Adrenal gland (tissue), 5 donors: ENCODE results near the gene ANKRD23.

Experiments used
- POLR2A ChIP-seq, 2 donors: fragments of 450-650 bp; IDR thresholded peaks; one replicate each; pipeline ENCODE4 v1.6.1; 2017; ENCODE audit warnings: antibody characterized with exemption in 2 of 2, mild to moderate bottlenecking in 2 of 2, moderate library complexity in 1 of 2
- TF ChIP-seq, protein P1 (sequence below), 6 experiments: fragments of 450-650 bp in 4 of 6; fragments of 200-600 bp in 2 of 6; sonication (generic) in 1 of 6; IDR thresholded peaks; 1 replicate in 5 of 6; 2 replicates in 1 of 6; pipeline versions ENCODE4 v1.5.1 to v1.8.0; 2016 to 2021; ENCODE audit warnings: antibody characterized with exemption in 6 of 6, mild to moderate bottlenecking in 2 of 6, moderate library complexity in 1 of 6
- donor health status: DM: no; HTN: no; CAD: no.

DNA sequence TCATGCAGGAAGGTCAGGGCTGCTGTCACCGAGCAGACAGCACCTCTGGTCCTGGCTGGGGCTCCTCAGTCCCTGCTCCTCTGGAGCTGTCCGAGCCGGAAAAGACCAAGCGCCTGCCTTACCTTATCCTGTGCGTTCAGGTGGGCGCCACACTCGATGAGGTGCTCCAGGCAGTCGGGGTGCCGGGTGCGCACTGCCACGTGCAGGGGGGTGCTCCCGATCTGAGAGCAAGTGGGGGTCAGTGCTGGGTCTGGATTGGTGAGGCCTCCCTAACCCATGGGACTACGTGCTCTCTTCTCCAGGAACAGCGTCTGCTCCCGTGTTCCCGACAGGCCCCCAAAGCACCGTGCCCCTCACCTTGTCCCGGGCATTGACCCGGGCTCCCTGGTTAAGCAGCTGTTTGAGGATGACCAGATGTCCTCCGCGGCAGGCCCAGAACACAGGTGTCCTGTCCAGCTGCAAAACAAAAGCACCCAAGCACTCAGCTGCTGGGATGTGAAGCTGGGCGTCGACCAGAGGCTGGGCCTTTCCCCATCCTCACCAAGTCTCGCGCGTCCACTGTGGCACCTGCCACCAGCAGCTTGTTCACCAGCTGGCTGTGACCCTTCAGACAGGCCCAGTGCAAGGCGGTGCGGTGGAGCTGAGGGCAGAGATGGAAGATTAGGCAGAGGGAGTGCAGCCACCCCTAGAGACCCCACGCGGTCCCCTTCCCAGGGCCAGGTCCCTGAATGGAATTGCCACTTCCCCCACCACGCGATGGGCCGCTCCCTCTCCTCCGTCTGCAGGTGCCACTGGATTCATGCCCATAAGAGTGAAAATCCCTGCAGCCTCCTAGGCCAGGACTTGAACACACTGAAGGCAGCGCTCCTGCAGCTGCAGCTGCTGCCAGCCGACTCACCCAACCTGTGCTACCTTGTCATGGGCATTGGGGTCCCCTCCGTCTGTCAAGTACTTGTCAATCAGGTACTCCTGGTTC lies 3.7 kb downstream of the ANKRD23 start:
- TF ChIP-seq, protein P1, sequence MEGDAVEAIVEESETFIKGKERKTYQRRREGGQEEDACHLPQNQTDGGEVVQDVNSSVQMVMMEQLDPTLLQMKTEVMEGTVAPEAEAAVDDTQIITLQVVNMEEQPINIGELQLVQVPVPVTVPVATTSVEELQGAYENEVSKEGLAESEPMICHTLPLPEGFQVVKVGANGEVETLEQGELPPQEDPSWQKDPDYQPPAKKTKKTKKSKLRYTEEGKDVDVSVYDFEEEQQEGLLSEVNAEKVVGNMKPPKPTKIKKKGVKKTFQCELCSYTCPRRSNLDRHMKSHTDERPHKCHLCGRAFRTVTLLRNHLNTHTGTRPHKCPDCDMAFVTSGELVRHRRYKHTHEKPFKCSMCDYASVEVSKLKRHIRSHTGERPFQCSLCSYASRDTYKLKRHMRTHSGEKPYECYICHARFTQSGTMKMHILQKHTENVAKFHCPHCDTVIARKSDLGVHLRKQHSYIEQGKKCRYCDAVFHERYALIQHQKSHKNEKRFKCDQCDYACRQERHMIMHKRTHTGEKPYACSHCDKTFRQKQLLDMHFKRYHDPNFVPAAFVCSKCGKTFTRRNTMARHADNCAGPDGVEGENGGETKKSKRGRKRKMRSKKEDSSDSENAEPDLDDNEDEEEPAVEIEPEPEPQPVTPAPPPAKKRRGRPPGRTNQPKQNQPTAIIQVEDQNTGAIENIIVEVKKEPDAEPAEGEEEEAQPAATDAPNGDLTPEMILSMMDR (IDR thresholded peaks at IDR 0.05): no peak
- no peak for TF ChIP-seq POLR2A (IDR thresholded peaks at IDR 0.05)
